ENCODE data around the gene ZNF280C.
A peak's percentile ranks its signal among the peaks of the same experiment; 100 is the strongest.
"Not testable (repeated sequence)": the region's sequence is repeated elsewhere in the genome, so short reads cannot be mapped to it uniquely, and the experiment has no call there.

ZNF280C gene

DNA sequence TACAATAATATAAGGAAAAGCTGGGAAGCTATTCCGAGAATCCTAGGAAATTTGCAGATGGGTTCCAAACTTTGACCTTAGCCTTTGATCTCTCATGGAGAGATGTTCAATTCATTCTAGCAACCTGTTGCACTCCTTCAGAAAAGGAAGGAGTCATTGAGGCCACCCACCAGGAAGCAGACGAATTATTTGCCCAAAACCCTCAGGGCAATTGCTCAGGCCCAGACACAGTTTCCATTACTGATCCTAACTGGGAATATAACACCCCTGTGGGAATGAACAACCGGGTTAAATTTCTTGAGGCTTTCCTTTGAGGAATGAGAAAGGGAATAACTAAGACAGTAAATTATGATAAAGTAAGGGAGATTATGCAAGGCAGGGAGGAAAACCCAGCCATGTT lies 13.5 kb upstream of the ZNF280C start:
- H3K9me3 ChIP-seq (ENCODE audit: control insufficient read depth, low read length) = no peaks in the 10 kb centered on the region
- no peaks in the 10 kb centered on the region for H3K79me2 ChIP-seq
- no peaks in the 10 kb centered on the region for H3K36me3 ChIP-seq (ENCODE audit: control insufficient read depth, insufficient read depth, low read length)
- no peak overlapping the region for H3K27ac ChIP-seq
- H3K4me1 ChIP-seq = no peaks in the 10 kb centered on the region
- no peak overlapping the region for H3K9ac ChIP-seq
- TF ChIP-seq, protein P1, sequence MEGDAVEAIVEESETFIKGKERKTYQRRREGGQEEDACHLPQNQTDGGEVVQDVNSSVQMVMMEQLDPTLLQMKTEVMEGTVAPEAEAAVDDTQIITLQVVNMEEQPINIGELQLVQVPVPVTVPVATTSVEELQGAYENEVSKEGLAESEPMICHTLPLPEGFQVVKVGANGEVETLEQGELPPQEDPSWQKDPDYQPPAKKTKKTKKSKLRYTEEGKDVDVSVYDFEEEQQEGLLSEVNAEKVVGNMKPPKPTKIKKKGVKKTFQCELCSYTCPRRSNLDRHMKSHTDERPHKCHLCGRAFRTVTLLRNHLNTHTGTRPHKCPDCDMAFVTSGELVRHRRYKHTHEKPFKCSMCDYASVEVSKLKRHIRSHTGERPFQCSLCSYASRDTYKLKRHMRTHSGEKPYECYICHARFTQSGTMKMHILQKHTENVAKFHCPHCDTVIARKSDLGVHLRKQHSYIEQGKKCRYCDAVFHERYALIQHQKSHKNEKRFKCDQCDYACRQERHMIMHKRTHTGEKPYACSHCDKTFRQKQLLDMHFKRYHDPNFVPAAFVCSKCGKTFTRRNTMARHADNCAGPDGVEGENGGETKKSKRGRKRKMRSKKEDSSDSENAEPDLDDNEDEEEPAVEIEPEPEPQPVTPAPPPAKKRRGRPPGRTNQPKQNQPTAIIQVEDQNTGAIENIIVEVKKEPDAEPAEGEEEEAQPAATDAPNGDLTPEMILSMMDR (IDR thresholded peaks at IDR 0.05) = no peak
- H2AFZ ChIP-seq = no peak overlapping the region
- no peak overlapping the region for H3K4me2 ChIP-seq (ENCODE audit: low read length)
- H3K4me3 ChIP-seq (ENCODE audit: low read depth, low read length) = no peak overlapping the region
- no peaks in the 10 kb centered on the region for H3K27me3 ChIP-seq (ENCODE audit: control insufficient read depth, insufficient read depth, low read length)

DNA sequence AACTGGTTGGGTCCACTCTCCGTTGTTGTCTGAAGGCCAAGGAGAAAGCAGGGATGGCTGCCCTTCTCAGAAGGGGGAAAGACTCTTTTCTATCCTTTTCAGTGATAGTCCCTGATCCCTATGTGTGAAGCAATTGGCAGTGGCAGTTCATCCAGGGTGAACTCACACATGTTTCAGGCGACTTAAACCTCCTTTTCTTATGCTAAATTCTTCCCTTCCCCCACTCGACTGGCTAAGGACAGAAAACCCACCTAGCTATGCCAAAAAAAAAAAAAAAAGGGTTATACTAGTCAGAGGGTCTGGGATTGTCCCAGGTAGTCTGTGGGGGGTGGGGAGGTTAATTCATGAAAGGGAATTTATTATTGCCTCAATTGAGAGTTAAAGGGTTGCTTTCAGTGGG lies 12.2 kb upstream of the ZNF280C start:
- H3K79me2 ChIP-seq = no peaks in the 10 kb centered on the region
- TF ChIP-seq, protein P1 (IDR thresholded peaks at IDR 0.05) = no peak

DNA sequence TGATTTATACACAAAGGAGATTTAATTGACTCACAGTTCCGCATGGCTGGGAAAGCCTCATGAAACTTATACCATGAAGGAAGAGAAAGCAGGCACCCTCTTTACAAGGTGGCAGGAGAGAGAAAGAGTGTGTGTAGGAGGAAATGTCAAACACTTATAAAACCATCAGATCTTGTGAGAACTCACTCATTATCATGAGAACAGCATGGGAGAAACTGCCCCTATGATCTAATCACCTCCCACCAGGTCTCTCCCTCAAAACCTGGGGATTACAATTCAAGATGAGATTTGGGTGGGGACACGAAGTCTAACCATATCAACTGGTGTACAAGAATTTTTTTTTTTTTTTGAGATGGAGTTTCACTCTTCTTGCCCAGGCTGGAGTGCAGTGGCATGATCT lies 3.6 kb upstream of the ZNF280C start:
- not testable (repeated sequence) for H3K27ac ChIP-seq; H3K36me3 ChIP-seq (ENCODE audit: control insufficient read depth, insufficient read depth, low read length); H3K27me3 ChIP-seq (ENCODE audit: control insufficient read depth, insufficient read depth, low read length); H3K4me1 ChIP-seq; H3K4me3 ChIP-seq (ENCODE audit: low read depth, low read length); H3K9ac ChIP-seq; H2AFZ ChIP-seq; H3K4me2 ChIP-seq (ENCODE audit: low read length); H3K79me2 ChIP-seq; H3K9me3 ChIP-seq (ENCODE audit: control insufficient read depth, low read length)

More for the DNA sequence above, 12.2 kb upstream of the ZNF280C start:
- Histone ChIP-seq H3K4me2 (ENCODE audit: low read length) (no peak overlapping the region), H3K9ac (no peak overlapping the region), H3K27me3 (ENCODE audit: control insufficient read depth, insufficient read depth, low read length) (no peaks in the 10 kb centered on the region), H3K9me3 (ENCODE audit: control insufficient read depth, low read length) (no peaks in the 10 kb centered on the region), H2AFZ (no peak overlapping the region), H3K4me1 (no peaks in the 10 kb centered on the region), H3K4me3 (ENCODE audit: low read depth, low read length) (no peak overlapping the region), H3K36me3 (ENCODE audit: control insufficient read depth, insufficient read depth, low read length) (no peaks in the 10 kb centered on the region), H3K27ac (no peak overlapping the region)

DNA sequence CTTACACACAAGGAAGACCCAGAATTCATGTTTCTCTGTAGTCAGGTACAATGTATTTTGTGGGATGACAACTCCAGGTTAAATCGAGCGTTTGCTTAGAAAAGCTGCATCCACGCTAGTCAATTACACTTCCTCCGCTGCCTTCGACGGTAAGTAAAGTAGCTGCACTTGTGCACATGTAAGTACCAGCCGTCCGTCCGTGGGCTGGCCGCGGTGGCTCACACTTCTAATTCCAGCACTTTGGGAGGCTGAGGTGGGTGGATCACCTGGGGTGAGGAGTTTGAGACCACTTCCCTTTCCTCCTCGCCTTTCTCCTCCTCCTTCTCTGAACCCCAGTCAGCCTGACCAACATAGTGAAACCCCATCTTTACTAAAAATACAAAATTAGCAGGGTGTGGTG lies 692 bp upstream of the ZNF280C start:
- H3K4me2 ChIP-seq (ENCODE audit: low read length); H3K4me1 ChIP-seq; H3K9me3 ChIP-seq (ENCODE audit: control insufficient read depth, low read length); H3K27ac ChIP-seq; H3K36me3 ChIP-seq (ENCODE audit: control insufficient read depth, insufficient read depth, low read length); H3K27me3 ChIP-seq (ENCODE audit: control insufficient read depth, insufficient read depth, low read length); H3K79me2 ChIP-seq; H3K9ac ChIP-seq; H3K4me3 ChIP-seq (ENCODE audit: low read depth, low read length): not testable (repeated sequence)
- H2AFZ ChIP-seq = peak overlapping the region; percentile 97

DNA sequence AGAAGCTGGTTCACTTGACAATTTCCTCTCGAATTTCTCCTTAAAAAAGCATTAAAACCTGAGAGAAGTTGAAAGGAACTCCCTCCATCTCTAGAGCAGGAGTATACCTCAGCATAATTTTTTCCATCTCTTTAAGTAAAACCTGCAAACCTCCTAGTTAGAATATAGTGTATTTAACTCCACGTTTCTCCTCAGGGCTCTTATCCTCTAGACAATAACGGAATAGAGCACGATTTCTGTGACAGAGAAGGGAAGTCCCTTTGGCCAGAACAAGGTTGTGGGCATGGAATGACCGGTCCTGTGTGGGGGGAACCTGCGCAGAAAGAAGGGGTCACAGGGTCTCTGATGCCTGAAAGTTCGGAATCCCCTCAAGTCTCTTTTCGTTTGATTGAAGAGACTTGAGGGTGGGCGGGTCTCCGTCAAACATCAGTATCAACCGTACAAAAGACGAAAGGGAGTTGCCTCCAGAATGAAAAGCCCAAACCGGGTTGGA lies 697 bp downstream of the ZNF280C start:
- peak overlapping the region; percentile 97 for H2AFZ ChIP-seq
- H3K9ac ChIP-seq = peak overlapping the region; percentile 61
- no peaks in the 10 kb centered on the region for H3K79me2 ChIP-seq
- TF ChIP-seq, protein P1 (IDR thresholded peaks at IDR 0.05) = no peak
- peak overlapping the region; percentile 86 for H3K27ac ChIP-seq
- peak overlapping the region; percentile 79 for H3K4me2 ChIP-seq (ENCODE audit: low read length)
- no peaks in the 10 kb centered on the region for H3K9me3 ChIP-seq (ENCODE audit: control insufficient read depth, low read length)
- H3K27me3 ChIP-seq (ENCODE audit: control insufficient read depth, insufficient read depth, low read length) = no peaks in the 10 kb centered on the region
- no peaks in the 10 kb centered on the region for H3K4me1 ChIP-seq
- H3K4me3 ChIP-seq (ENCODE audit: low read depth, low read length) = peak overlapping the region; percentile 82
- H3K36me3 ChIP-seq (ENCODE audit: control insufficient read depth, insufficient read depth, low read length) = no peaks in the 10 kb centered on the region

DNA sequence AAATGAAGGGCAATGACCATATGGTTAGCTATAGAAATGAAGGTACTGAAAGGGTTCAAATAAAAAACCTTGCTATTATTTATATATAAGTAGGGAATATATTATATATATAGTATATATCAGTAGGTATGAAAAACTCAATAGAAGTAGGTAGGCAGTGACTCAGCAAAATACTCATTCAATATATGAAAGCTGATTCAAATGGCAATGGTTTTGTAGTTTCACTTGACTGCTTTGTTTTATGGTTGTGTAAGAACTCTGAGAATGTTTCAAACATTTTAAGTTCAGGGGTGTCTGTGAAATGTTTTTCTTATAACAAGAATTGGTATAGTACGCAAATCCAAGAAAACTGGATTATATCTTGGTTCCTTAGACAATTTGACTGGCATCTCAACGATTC lies 4.1 kb downstream of the ZNF280C start:
- H2AFZ ChIP-seq = no peak overlapping the region

More for the DNA sequence above, 4.1 kb downstream of the ZNF280C start:
- H3K27me3 ChIP-seq (ENCODE audit: control insufficient read depth, insufficient read depth, low read length) = no peaks in the 10 kb centered on the region
- no peaks in the 10 kb centered on the region for H3K4me1 ChIP-seq
- H3K4me3 ChIP-seq (ENCODE audit: low read depth, low read length) = no peak overlapping the region
- no peaks in the 10 kb centered on the region for H3K36me3 ChIP-seq (ENCODE audit: control insufficient read depth, insufficient read depth, low read length)
- no peaks in the 10 kb centered on the region for H3K79me2 ChIP-seq
- no peaks in the 10 kb centered on the region for H3K9me3 ChIP-seq (ENCODE audit: control insufficient read depth, low read length)
- TF ChIP-seq, protein P1 (IDR thresholded peaks at IDR 0.05) = no peak
- H3K4me2 ChIP-seq (ENCODE audit: low read length) = no peak overlapping the region
- H3K27ac ChIP-seq = no peak overlapping the region
- H3K9ac ChIP-seq = no peak overlapping the region

Data from parathyroid adenoma (tissue), 2 donors.